Endodermal cell (in vitro differentiated cells): ENCODE results near the gene HEXIM1. TPM values are rescaled to one million over a fixed set of nuclear protein-coding genes. Genes with fewer than 3 reads are reported as not detected.

Experiments
- DNase-seq: peaks from one replicate; pipeline ENCODE4 v3.0.0-alpha.2; 2017
- H3K27ac ChIP-seq: 2 replicates; pipeline ENCODE4 v1.5.1; 2013; ENCODE audit warnings: mild to moderate bottlenecking, low read depth, low read length, moderate library complexity
- H3K27me3 ChIP-seq: 2 replicates; pipeline ENCODE4 v1.6.1; 2013; ENCODE audit warnings: mild to moderate bottlenecking, low read length, moderate library complexity; ENCODE audit not compliant: insufficient read depth, control insufficient read depth, poor library complexity, severe bottlenecking
- H3K36me3 ChIP-seq: 2 replicates; pipeline ENCODE4 v1.7.0; 2013; ENCODE audit warnings: mild to moderate bottlenecking, low read length, moderate library complexity; ENCODE audit not compliant: control insufficient read depth, insufficient read depth
- H3K4me1 ChIP-seq: one replicate; pipeline ENCODE4 v1.7.0; 2013; ENCODE audit warnings: low read length; ENCODE audit not compliant: control insufficient read depth, insufficient read depth
- H3K4me3 ChIP-seq: 2 replicates; pipeline ENCODE4 v1.5.1; 2013; ENCODE audit warnings: mild to moderate bottlenecking, low read length, moderate library complexity
- H3K9ac ChIP-seq: 2 replicates; pipeline ENCODE4 v1.6.1; 2013; ENCODE audit warnings: mild to moderate bottlenecking, low read length, moderate library complexity; ENCODE audit not compliant: poor library complexity, severe bottlenecking; ENCODE audit errors: extremely low read depth
- H3K9me3 ChIP-seq: 2 replicates; pipeline ENCODE4 v1.6.1; 2013; ENCODE audit warnings: mild to moderate bottlenecking, low read length, moderate library complexity; ENCODE audit not compliant: control insufficient read depth
- H3K27ac Mint-ChIP-seq: 2 replicates; pipeline ENCODE4 v1.8.0; 2020; ENCODE audit warnings: mixed read lengths
- H3K27me3 Mint-ChIP-seq: 2 replicates; pipeline ENCODE4 v1.8.0; 2021; ENCODE audit warnings: mild to moderate bottlenecking, mixed read lengths; ENCODE audit not compliant: insufficient read depth
- H3K36me3 Mint-ChIP-seq: 2 replicates; pipeline ENCODE4 v1.8.0; 2020; ENCODE audit warnings: low read depth, mixed read lengths
- H3K4me1 Mint-ChIP-seq: 2 replicates; pipeline ENCODE4 v1.8.0; 2020; ENCODE audit warnings: mixed read lengths
- H3K4me3 Mint-ChIP-seq: 2 replicates; pipeline ENCODE4 v1.8.0; 2020; ENCODE audit warnings: mild to moderate bottlenecking, moderate library complexity, mixed read lengths
- H3K9me3 Mint-ChIP-seq: 2 replicates; pipeline ENCODE4 v1.8.0; 2020; ENCODE audit warnings: mild to moderate bottlenecking, mixed read lengths
- WGBS, 2 experiments: methylation state at CpG; one replicate each; pipeline versions ENCODE4 v1.1.5 to v1.1.7; 2013; ENCODE audit warnings: missing lambda C conversion rate in 2 of 2, mixed read lengths in 1 of 2; ENCODE audit not compliant: insufficient coverage in 1 of 2, insufficient read length in 1 of 2; 5-methylcytosine and 5-hydroxymethylcytosine counted together
- total RNA-seq, 2 donors: library from RNA; stranded (reverse); fragmentation: NEBNext Ultra II Directional in 1 of 2; extraction: Animal tissue kit (Norgen Biotek cat#: 25700) in 1 of 2; gene quantifications; 2 replicates in 1 of 2; 3 replicates in 1 of 2; pipeline ENCODE4 v1.2.1, GENCODE V29; 2021
- TF ChIP-seq, protein P1 (sequence below): fragments of 200-600 bp; sonication (generic); conservative IDR thresholded peaks from 2 replicates; pipeline ENCODE4 v1.5.0; 2021; ENCODE audit warnings: antibody characterized with exemption, mild to moderate bottlenecking

HEXIM1 gene
- total RNA-seq, 2 donors from 2014 or later = 37.0 to 39.2 TPM

- no peaks in the 10 kb centered on the region for H3K27me3 Mint-ChIP-seq
- DNase-seq = peak; percentile 57
- peaks cover 11% of the 10 kb centered on the region for H3K4me1 ChIP-seq
- peak overlapping the region; percentile 30 for H3K9ac ChIP-seq
- no peaks in the 10 kb centered on the region for H3K36me3 Mint-ChIP-seq
- H3K4me3 Mint-ChIP-seq = no peak overlapping the region
- H3K9me3 Mint-ChIP-seq = no peaks in the 10 kb centered on the region
- no peak overlapping the region for H3K4me3 ChIP-seq
- no peak overlapping the region for H3K27ac ChIP-seq
- H3K4me1 Mint-ChIP-seq = peaks cover 20% of the 10 kb centered on the region
- TF ChIP-seq, protein P1, sequence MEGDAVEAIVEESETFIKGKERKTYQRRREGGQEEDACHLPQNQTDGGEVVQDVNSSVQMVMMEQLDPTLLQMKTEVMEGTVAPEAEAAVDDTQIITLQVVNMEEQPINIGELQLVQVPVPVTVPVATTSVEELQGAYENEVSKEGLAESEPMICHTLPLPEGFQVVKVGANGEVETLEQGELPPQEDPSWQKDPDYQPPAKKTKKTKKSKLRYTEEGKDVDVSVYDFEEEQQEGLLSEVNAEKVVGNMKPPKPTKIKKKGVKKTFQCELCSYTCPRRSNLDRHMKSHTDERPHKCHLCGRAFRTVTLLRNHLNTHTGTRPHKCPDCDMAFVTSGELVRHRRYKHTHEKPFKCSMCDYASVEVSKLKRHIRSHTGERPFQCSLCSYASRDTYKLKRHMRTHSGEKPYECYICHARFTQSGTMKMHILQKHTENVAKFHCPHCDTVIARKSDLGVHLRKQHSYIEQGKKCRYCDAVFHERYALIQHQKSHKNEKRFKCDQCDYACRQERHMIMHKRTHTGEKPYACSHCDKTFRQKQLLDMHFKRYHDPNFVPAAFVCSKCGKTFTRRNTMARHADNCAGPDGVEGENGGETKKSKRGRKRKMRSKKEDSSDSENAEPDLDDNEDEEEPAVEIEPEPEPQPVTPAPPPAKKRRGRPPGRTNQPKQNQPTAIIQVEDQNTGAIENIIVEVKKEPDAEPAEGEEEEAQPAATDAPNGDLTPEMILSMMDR = no peak
- H3K27me3 ChIP-seq = no peaks in the 10 kb centered on the region
- no peaks in the 10 kb centered on the region for H3K36me3 ChIP-seq
- WGBS, 2 experiments = 88 to 95% methylated on average over 13 of the region's 13 CpGs
- H3K27ac Mint-ChIP-seq = no peak overlapping the region
- no peaks in the 10 kb centered on the region for H3K9me3 ChIP-seq
Observed at GRCh38 chr17:45129940-45130680, 18.2 kb upstream of the HEXIM1 start.

- 87 to 89% methylated on average over 11 to 17 of the region's 17 CpGs for WGBS, 2 experiments
- no peak overlapping the region for H3K27ac ChIP-seq
- peaks cover 23% of the 10 kb centered on the region for H3K4me1 Mint-ChIP-seq
- peak overlapping the region; percentile 67 for H3K4me3 Mint-ChIP-seq
- H3K9ac ChIP-seq = no peak overlapping the region
- no peaks in the 10 kb centered on the region for H3K36me3 Mint-ChIP-seq
- H3K4me1 ChIP-seq = peaks cover 11% of the 10 kb centered on the region
- peak overlapping the region; percentile 75 for H3K4me3 ChIP-seq
- no peaks in the 10 kb centered on the region for H3K36me3 ChIP-seq
- no peaks in the 10 kb centered on the region for H3K27me3 ChIP-seq
- TF ChIP-seq, protein P1 = no peak
- H3K27ac Mint-ChIP-seq = no peak overlapping the region
- DNase-seq = no peak
- H3K9me3 ChIP-seq = no peaks in the 10 kb centered on the region
- H3K27me3 Mint-ChIP-seq = no peaks in the 10 kb centered on the region
- no peaks in the 10 kb centered on the region for H3K9me3 Mint-ChIP-seq
Observed at GRCh38 chr17:45130681-45131615, 17.3 kb upstream of the HEXIM1 start.

DNA sequence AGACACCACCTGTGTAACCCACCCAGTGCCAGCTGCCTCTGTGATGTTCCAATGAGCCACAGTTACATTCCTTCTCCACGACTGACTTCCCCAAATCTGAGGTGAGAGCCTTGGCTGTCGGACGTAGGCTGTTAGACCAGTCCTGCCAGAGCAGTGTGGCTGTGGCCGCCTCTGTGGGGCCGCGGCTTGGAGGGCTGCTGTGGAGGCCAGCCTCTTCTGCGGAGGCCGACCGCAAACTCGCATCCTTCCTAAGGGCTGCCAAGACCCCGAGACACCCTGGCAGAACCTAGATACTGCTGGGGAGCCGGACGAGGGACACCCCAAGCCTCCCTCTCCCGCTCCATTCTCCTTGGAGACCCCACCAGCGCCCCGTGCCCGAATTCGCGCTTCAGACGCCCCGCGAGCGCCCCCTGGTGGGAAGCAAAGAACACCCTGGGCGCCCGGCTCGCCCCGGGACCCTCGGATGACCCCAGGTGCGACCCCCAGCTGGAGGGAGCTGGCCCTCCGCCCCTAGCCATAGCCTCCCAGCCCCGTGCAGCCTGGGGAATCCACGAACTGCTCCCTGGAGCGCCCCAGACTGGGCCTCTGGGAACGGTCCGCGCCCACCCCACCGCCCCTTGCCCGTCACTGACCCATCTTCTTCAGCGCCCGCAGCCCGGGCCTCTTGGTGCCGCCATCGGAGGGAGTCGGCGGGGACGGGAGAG is 16.5 kb upstream of the HEXIM1 start:
- Mint-ChIP-seq H3K9me3 (no peaks in the 10 kb centered on the region), H3K27me3 (no peaks in the 10 kb centered on the region), H3K4me3 (peak overlapping the region; percentile 67), H3K4me1 (peaks cover 23% of the 10 kb centered on the region), H3K36me3 (no peaks in the 10 kb centered on the region), H3K27ac (no peak overlapping the region)
- Histone ChIP-seq H3K4me1 (peaks cover 11% of the 10 kb centered on the region), H3K27ac (no peak overlapping the region), H3K9ac (peak overlapping the region; percentile 44), H3K27me3 (no peaks in the 10 kb centered on the region), H3K4me3 (peak overlapping the region; percentile 75), H3K36me3 (no peaks in the 10 kb centered on the region), H3K9me3 (no peaks in the 10 kb centered on the region)
- 18 to 23% methylated on average over 16 to 46 of the region's 46 CpGs for WGBS, 2 experiments
- TF ChIP-seq, protein P1 = peak; percentile 99
- peak; percentile 95 for DNase-seq
